T1000 (cell line): ENCODE data around the gene MIGA2.
"Not testable (repeated sequence)": the region's sequence is repeated elsewhere in the genome, so short reads cannot be mapped to it uniquely, and the experiment has no call there.

Experiments
- DNase-seq: peaks from one replicate; lab custom pipeline; 2025; ENCODE audit warnings: mixed read lengths; lab: John Stamatoyannopoulos, UW

Gene MIGA2

GRCh38 chr9:129102095-129102525 is 65.7 kb downstream of the MIGA2 start:
- DNase-seq: no peak

DNA sequence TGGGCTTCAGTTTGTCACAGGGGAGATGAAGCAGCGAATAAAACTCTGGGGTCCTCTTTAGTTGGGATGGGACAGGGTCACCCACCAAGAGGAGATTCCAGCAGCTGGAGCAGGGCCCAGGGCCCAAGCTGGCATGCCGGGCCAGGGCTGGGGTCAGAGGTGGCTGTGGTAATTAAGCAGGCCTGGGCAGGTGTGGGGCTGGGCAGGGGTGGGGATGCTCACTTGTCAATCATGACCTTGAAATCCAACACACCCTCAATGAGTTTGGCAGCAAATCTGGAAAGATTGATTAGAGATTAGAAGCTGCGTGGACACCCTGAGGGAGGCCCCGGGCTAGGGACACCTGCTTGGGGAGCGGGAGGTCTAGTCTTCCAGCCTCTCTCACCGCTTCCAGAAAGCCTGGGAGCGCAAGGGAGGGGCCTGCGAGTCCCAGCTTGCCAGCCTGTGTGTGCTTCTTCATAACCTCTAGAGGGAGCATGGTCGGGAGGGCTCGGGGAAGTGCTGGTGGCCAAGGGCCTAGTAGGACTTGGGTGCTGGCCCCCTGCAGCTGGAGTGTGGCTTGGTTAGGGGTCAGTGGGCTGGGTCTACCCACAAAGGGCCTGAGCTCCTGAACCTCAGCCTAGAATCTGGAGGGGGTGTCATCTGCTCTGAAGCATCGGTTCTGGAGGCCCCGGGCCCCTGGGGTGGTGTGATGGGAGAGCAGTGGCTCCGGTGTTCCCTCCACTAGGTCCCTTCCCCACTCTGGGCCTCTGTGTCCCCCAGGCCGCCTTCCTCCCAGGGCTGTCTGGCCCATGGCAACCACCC is 66.6 kb downstream of the MIGA2 start:
- no peak for DNase-seq

- no peak for DNase-seq
Measured at GRCh38 chr9:129103595-129103965, 67.2 kb downstream of the MIGA2 start.

DNA sequence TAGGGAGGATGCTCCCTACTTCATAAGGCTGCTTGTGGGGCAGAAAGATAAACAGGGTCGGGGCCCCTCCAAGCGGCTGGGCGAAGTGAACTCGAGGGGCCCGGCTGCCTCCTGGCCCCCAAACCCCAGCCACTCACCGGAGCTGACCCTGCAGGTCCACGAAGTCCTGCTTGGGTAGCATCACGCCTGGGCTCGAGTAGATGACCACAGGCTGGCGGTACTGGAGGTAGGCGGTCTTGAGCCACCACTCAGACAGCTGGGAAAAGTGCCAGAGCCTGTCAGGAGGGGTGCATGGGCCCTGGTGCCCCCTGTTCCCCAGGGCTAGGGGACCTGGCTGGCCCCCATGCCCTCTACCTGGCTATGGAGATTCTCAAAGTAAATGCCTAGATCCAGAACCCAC is 67.6 kb downstream of the MIGA2 start:
- no peak for DNase-seq

- no peak for DNase-seq
Measured at GRCh38 chr9:129105857-129106694, 69.7 kb downstream of the MIGA2 start.

DNA sequence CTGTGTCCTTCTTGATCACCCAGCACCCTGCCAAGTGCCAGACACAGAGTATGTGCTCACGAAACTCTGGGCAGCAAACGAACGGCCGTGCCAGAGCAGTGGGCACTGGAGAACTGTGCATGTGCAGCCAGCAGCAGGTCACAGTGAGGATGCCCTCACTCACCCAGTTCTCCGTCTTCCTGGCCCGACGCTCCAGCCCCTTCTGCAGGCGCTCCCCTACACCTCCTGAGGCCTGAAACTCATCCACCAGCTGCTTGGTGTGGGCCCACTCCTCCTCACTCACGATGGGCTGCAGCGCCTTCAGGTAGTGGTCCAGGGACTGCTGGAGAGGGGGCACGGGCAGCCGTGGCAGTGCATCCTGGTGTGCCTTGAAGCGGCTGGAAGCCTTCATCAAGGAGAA is 71.2 kb downstream of the MIGA2 start:
- no peak for DNase-seq

DNA sequence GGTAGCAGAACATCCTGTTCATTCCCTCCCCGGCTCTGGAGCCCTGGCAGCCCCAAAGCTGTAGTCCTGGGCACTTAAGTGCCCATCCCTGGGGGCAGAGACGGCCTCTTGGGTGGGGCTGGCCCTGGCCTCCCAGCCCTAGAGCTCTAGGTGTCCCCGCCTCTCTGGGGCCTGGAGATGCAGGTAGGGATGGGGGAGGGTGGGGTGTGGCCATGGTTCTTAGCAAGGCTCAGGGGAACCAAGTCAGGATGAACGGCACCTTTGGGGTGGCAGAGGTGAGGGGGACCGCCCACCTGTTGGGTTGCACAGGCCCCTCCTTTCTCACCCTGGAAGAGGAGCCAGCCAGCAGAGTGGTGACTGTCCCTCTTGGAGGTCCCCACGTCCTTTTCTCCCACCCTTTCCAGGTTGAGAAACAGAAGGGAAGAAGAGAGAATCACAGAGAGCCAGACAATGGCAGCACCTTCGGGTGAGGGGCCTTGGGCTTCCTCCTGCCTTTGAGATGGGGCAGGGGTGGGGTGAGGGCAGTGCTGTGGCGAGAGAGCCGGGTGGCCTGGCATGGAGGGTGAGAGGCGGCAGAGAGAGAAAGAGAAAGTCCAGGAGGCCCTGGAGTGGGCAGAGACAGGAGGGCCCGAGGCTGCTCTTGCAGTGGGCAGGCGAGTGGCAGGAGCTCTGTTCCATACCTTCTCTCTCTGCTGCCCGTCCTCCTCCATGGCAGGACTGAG is 71.8 kb downstream of the MIGA2 start:
- DNase-seq: no peak

GRCh38 chr9:129108805-129109536 is 72.5 kb downstream of the MIGA2 start:
- no peak for DNase-seq

GRCh38 chr9:129109537-129109903 is 73.1 kb downstream of the MIGA2 start:
- DNase-seq: no peak

DNA sequence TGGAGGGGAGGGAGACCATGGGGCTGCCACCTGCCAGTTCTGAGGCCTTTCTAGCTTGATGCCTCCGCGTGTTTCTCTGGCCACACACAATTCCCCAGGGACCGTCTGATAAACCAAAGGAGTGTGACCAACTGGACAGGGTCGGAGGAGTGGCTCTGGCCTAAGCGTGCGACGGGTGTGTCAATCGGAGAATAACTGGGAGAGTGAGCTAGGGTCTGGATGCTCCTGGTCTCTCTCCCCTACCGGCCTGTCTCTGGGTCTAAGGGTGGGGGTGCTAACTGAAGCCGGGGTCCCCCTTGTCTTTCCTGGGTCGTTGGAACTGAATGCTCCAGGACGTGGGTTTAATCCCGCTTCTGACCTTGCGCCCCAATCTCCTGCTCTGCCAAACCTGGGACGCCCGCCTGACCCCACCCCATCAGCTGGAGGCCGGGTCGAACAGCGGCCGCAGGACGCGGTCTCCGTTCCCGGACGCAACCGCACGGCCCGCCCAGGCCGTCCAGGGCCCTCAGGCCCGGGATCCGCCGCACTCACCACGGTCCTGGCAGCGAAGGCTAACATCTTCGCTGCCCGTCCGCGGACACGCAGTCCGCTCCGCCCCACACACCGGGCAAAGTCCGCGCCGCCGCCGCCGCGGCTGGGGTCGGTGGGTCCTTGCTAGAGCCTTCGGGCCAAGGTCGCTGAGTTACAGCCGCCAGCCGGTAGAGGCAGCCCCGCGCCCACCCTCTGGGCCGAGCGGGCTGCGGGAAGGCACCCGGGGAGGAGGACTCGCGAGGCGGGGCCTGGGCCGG is 73.7 kb downstream of the MIGA2 start:
- peak; percentile 9 for DNase-seq

- peak; percentile 85 for DNase-seq
Measured at GRCh38 chr9:129110740-129111527, 74.5 kb downstream of the MIGA2 start, which contains the start of the genes CRAT and PTPA. Gene CRAT, minus strand, starts transcription at chr9:129110793. Its CDS starts 284 bp downstream, at chr9:129110509. Gene PTPA, plus strand, starts transcription at chr9:129111415. Its CDS starts 186 bp downstream, at chr9:129111601.

GRCh38 chr9:129111528-129112151 is 75.2 kb downstream of the MIGA2 start:
- no peak for DNase-seq

DNA sequence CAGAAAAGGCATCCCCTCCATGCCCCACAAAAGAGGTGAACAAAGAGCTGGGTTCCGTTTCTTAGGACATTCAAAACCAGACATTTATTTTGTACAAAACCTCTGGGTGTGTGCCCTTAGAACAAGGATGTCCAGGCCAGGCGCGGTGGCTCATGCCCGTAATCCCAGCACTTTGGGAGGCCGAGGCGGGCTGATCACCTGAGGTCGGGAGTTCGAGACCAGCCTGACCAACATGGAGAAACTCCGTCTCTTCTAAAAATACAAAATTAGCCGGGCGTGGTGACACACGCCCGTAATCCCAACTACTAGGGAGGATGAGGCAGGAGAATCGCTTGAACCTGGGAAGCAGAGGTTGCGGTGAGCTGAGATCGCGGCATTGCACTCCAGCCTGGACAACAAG is 76.1 kb downstream of the MIGA2 start:
- not testable (repeated sequence) for DNase-seq

DNA sequence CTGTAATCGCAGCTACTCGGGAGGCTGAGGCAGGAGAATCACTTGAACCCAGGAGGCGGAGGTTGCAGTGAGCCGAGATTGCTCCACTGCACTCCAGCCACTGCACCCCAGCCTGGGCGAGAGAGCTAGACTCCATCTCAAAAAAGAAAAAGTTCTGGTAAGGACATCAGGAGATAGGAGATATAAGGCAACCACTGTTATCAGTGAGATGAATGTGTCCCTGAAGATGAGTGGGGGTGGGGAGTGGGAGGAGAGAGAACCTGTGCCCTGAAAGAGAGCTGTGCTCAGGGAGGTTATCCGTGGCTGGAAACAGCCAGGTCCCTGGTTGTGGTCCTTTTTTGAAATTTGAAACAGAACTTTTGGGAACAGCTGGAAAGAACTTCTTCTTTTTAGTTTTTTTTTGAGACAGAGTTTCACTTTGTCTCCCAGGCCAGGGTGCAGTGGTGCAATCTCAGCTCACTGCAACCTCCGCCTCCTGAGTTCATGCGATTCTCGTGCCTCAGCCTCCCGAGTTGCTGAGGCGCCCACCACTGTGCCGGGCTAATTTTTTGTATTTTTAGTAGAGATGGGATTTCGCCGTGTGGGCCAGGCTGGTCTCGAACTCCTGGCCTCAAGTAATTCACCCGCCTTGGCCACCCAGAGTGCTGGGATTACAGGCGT is 77.3 kb downstream of the MIGA2 start:
- no peak for DNase-seq

GRCh38 chr9:129118799-129119198 is 82.4 kb downstream of the MIGA2 start:
- no peak for DNase-seq

- DNase-seq: no peak
Measured at GRCh38 chr9:129121483-129121882, 85.1 kb downstream of the MIGA2 start.
